ENCODE data around the gene RFNG. TPM values are rescaled to one million over a fixed set of nuclear protein-coding genes. Genes with fewer than 3 reads are reported as not detected.

Gene RFNG
- total RNA-seq, 1 experiment from 2014 or later, result 52.0 TPM

DNA sequence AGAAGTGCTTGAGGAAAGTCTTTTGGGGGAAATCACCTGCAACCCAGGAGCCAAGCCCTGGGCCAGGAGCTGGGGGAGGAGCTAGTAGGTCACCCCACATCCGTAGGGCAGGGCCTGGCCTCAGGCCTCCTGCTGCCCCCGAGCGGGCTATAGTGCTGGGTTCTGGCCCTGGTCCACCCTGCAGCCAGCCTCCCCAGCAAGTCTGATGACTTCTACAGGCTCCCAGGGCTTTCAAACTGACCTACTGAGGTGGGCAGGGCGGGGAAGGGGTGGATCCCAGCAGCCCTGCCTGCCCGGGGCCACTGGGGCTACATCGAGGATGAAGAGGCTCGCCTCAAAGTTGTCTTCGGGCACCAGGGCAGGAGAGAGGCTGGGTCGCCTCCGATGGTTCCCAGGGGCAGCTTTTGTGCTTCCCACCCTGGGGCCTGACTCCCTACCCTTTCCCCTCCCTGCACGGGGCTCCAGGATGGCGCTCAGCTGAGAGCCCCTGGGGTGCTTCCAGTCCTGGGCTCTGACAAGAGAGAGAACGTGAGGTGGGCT, 33.9 kb downstream of the RFNG start:
- ATAC-seq (no peak), DNase-seq (ENCODE audit: low read depth, low spot score) (no peak)
- BruUV-seq (replicated peaks), result no TSS peak
- H3K27ac ChIP-seq (ENCODE audit: low read depth, low read length), result peak overlapping the region; percentile 36; the same call in 1 of the 2 replicates
- H3K79me2 ChIP-seq (ENCODE audit: insufficient read depth, low read length), result peaks cover 34% of the 10 kb centered on the region
- H3K4me1 ChIP-seq (ENCODE audit: control insufficient read depth in 1 of 2, insufficient read depth in 2 of 2, low read length in 2 of 2), result peaks cover 21 to 36% of the 10 kb centered on the region in 2 experiments
- RAD21 ChIA-PET (ENCODE audit: low non-redundant PET in 1 of 2, low total read pairs in 2 of 2, uncharacterized antibody in 2 of 2, unreplicated experiment in 2 of 2), result no interaction called here
- no peaks in the 10 kb centered on the region for H3K9me2 ChIP-seq (ENCODE audit: insufficient read depth)
- H4K20me1 ChIP-seq (ENCODE audit: insufficient read depth), result peaks cover 4% of the 10 kb centered on the region; the same call in 1 of the 2 replicates
- CTCF ChIA-PET, result interaction anchor here (1.2 kb wide), 1 partner anchor 58 kb away, joined by 3 read pairs; no protein-coding TSS in a partner anchor
- H2AFZ ChIP-seq (ENCODE audit: low read depth, low read length, poor library complexity, severe bottlenecking), result no peak overlapping the region
- POLR2A ChIA-PET, result no interaction called here
- no peak for TF ChIP-seq CTCF (IDR thresholded peaks at IDR 0.05 in 2 of 3, conservative IDR thresholded peaks at IDR 0.05 in 1 of 3; ENCODE audit: borderline replicate concordance in 1 of 3, insufficient read depth in 1 of 3, low read depth in 2 of 3, low read length in 2 of 3)
- no peak for TF ChIP-seq RAD21 (IDR thresholded peaks at IDR 0.05; ENCODE audit: low read depth)
- no peak for TF ChIP-seq POLR2A (IDR thresholded peaks at IDR 0.05; ENCODE audit: borderline replicate concordance, extremely low read depth, insufficient read depth, insufficient read length)
- TF ChIP-seq, protein P1, sequence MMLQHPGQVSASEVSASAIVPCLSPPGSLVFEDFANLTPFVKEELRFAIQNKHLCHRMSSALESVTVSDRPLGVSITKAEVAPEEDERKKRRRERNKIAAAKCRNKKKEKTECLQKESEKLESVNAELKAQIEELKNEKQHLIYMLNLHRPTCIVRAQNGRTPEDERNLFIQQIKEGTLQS (IDR thresholded peaks at IDR 0.05), result no peak
- TF ChIP-seq TCF7L2 (IDR thresholded peaks at IDR 0.05; ENCODE audit: borderline replicate concordance, extremely low read depth, insufficient read depth, insufficient read length), result no peak
- no peak for TF ChIP-seq POLR2AphosphoS5 (IDR thresholded peaks at IDR 0.05; ENCODE audit: low read depth, low read length)
- no peak for TF ChIP-seq ZFX (IDR thresholded peaks at IDR 0.05)
- no peak for TF ChIP-seq JUND (IDR thresholded peaks at IDR 0.05)
- no peak for TF ChIP-seq EZH2phosphoT487 (IDR thresholded peaks at IDR 0.05; ENCODE audit: borderline replicate concordance)
- no peak for TF ChIP-seq EGR1 (IDR thresholded peaks at IDR 0.05; ENCODE audit: low read depth)
- no peak for TF ChIP-seq EZH2 (IDR thresholded peaks at IDR 0.05)
- no peak for TF ChIP-seq MAX (IDR thresholded peaks at IDR 0.05)
- TF ChIP-seq, protein P2, sequence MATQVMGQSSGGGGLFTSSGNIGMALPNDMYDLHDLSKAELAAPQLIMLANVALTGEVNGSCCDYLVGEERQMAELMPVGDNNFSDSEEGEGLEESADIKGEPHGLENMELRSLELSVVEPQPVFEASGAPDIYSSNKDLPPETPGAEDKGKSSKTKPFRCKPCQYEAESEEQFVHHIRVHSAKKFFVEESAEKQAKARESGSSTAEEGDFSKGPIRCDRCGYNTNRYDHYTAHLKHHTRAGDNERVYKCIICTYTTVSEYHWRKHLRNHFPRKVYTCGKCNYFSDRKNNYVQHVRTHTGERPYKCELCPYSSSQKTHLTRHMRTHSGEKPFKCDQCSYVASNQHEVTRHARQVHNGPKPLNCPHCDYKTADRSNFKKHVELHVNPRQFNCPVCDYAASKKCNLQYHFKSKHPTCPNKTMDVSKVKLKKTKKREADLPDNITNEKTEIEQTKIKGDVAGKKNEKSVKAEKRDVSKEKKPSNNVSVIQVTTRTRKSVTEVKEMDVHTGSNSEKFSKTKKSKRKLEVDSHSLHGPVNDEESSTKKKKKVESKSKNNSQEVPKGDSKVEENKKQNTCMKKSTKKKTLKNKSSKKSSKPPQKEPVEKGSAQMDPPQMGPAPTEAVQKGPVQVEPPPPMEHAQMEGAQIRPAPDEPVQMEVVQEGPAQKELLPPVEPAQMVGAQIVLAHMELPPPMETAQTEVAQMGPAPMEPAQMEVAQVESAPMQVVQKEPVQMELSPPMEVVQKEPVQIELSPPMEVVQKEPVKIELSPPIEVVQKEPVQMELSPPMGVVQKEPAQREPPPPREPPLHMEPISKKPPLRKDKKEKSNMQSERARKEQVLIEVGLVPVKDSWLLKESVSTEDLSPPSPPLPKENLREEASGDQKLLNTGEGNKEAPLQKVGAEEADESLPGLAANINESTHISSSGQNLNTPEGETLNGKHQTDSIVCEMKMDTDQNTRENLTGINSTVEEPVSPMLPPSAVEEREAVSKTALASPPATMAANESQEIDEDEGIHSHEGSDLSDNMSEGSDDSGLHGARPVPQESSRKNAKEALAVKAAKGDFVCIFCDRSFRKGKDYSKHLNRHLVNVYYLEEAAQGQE (IDR thresholded peaks at IDR 0.05; ENCODE audit: low read depth), result no peak
- TF ChIP-seq ELF1 (IDR thresholded peaks at IDR 0.05; ENCODE audit: borderline replicate concordance, low read depth), result no peak
- no peak for TF ChIP-seq FOSL1 (IDR thresholded peaks at IDR 0.05; ENCODE audit: low read depth)
- TF ChIP-seq YY1 (IDR thresholded peaks at IDR 0.05; ENCODE audit: extremely low read depth, insufficient replicate concordance, low read depth, low read length), result no peak
- no peak for TF ChIP-seq CEBPB (IDR thresholded peaks at IDR 0.05; ENCODE audit: low read depth)
- no peak overlapping the region for H3K4me3 ChIP-seq (replicated peaks in 1 of 2; ENCODE audit: low read depth in 1 of 2, low read length in 2 of 2)
- no peak overlapping the region for H3K4me2 ChIP-seq (ENCODE audit: low read length)
- H3K9ac ChIP-seq (ENCODE audit: low read length), result no peak overlapping the region
- H3K27me3 ChIP-seq (ENCODE audit: insufficient read depth, low read length), result no peaks in the 10 kb centered on the region
- H3K36me3 ChIP-seq (ENCODE audit: control insufficient read depth in 1 of 2, insufficient read depth in 2 of 2, low read length in 2 of 2), result peaks cover 0 to 10% of the 10 kb centered on the region in 2 experiments; a peak in 1 of 4 replicates
- no peaks in the 10 kb centered on the region for H3K9me3 ChIP-seq (ENCODE audit: control insufficient read depth in 1 of 2, insufficient read depth in 1 of 2, low read depth in 1 of 2, low read length in 2 of 2)
- intact Hi-C loops (cut with micrococcal nuclease), result no loop called here
